Suprapubic skin (tissue), 3 donors: ENCODE results near the gene LRBA.

Source experiments
- CTCF ChIP-seq, 2 donors: fragments of 200-600 bp in 1 of 2; fragments of 450-650 bp in 1 of 2; sonication (generic) in 1 of 2; IDR thresholded peaks; one replicate each; pipeline ENCODE4 v1.5.1; 2016 to 2019; ENCODE audit warnings: antibody characterized with exemption in 2 of 2, mild to moderate bottlenecking in 1 of 2, moderate library complexity in 1 of 2
- POLR2A ChIP-seq, 2 donors: fragments of 450-650 bp; IDR thresholded peaks; one replicate each; pipeline ENCODE4 v1.6.1; 2017; ENCODE audit warnings: antibody characterized with exemption in 2 of 2, mild to moderate bottlenecking in 2 of 2, moderate library complexity in 2 of 2

GRCh38 chr4:150218447-150218846, 796.6 kb downstream of the LRBA start:
- TF ChIP-seq CTCF (IDR thresholded peaks at IDR 0.05): no peak
- TF ChIP-seq POLR2A (IDR thresholded peaks at IDR 0.05): no peak
